HFF-Myc (cell line): ENCODE results near the gene RBSN.

Experiments
- DNase-seq: peaks from one replicate; pipeline ENCODE4 v3.0.0-alpha.2; 2011; ENCODE audit warnings: low read depth; ENCODE audit errors: extremely low read depth
- H3K4me3 ChIP-seq: replicated peaks from 2 replicates; pipeline ENCODE4 v1.5.1; 2011; ENCODE audit warnings: low read depth, mild to moderate bottlenecking, control low read depth, low read length
- CTCF ChIP-seq: IDR thresholded peaks from 2 replicates; pipeline ENCODE4 v1.5.1; 2012; ENCODE audit warnings: mild to moderate bottlenecking, low read depth, low read length, control low read depth; ENCODE audit errors: missing control alignments

Gene RBSN

GRCh38 chr3:15117011-15117410, 18.1 kb upstream of the RBSN start:
- H3K4me3 ChIP-seq, result no peak overlapping the region

GRCh38 chr3:15116032-15116669, 17.2 kb upstream of the RBSN start:
- H3K4me3 ChIP-seq, result no peak overlapping the region
- no peak for DNase-seq
- TF ChIP-seq CTCF, result no peak

More at GRCh38 chr3:15117011-15117410, 18.1 kb upstream of the RBSN start:
- no peak for TF ChIP-seq CTCF
- DNase-seq, result no peak

GRCh38 chr3:15114466-15115358, 15.8 kb upstream of the RBSN start:
- no peak overlapping the region for H3K4me3 ChIP-seq
- no peak for DNase-seq
- no peak for TF ChIP-seq CTCF

GRCh38 chr3:15113884-15114283, 14.9 kb upstream of the RBSN start:
- no peak for DNase-seq
- TF ChIP-seq CTCF, result no peak
- no peak overlapping the region for H3K4me3 ChIP-seq

- DNase-seq, result no peak
- TF ChIP-seq CTCF, result no peak
- no peak overlapping the region for H3K4me3 ChIP-seq
Observed at GRCh38 chr3:15113471-15113870, 14.5 kb upstream of the RBSN start.

GRCh38 chr3:15112011-15112410, 13.1 kb upstream of the RBSN start:
- TF ChIP-seq CTCF, result no peak
- H3K4me3 ChIP-seq, result no peak overlapping the region
- DNase-seq, result no peak

- TF ChIP-seq CTCF, result no peak
- H3K4me3 ChIP-seq, result no peak overlapping the region
Observed at GRCh38 chr3:15110206-15110605, 11.3 kb upstream of the RBSN start.

More at GRCh38 chr3:15110206-15110605, 11.3 kb upstream of the RBSN start:
- DNase-seq, result no peak
